ENCODE measurements around the gene KRT5.

DNA sequence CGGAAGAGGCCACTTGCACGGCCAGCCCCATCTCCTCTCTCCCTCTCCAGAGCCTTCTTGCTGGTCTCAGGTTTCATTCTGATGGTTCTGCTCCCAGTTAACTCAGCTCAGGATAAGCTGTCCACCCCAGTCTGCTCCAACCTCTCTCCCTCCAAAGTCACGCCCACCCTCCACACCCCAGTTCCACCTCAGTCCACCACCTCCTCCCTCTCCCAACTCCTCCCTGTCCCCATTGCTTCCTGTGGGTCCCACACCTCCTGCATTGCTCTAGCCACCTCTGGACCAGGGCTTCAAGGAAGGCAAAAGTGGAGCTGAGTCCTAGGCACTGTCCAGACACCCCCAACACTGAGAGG, 19.6 kb upstream of the KRT5 start:
- TF ChIP-seq POLR2A (IDR thresholded peaks at IDR 0.05; ENCODE audit: insufficient read depth in 1 of 2, low read depth in 2 of 2, low read length in 2 of 2) (no peak), HNF4G (IDR thresholded peaks at IDR 0.05; ENCODE audit: borderline replicate concordance, low read depth, low read length) (no peak), HNF4G (CRISPR knock-in tag; IDR thresholded peaks at IDR 0.05; ENCODE audit: borderline replicate concordance, low read depth) (no peak), ZSCAN21 (CRISPR knock-in tag; IDR thresholded peaks at IDR 0.05; ENCODE audit: borderline replicate concordance) (no peak), ZSCAN29 (CRISPR knock-in tag; conservative IDR thresholded peaks at IDR 0.05) (no peak), SMAD1 (CRISPR knock-in tag; IDR thresholded peaks at IDR 0.05; ENCODE audit: borderline replicate concordance, low read depth) (no peak), ZNF629 (CRISPR knock-in tag; conservative IDR thresholded peaks at IDR 0.05) (no peak), ASH2L (IDR thresholded peaks at IDR 0.05; ENCODE audit: insufficient read length, low read depth, low read length) (no peak), TAF1 (CRISPR knock-in tag; IDR thresholded peaks at IDR 0.05) (no peak), SRF (IDR thresholded peaks at IDR 0.05; ENCODE audit: low read depth, low read length) (no peak), RAD51 (IDR thresholded peaks at IDR 0.05; ENCODE audit: borderline replicate concordance) (no peak), ZSCAN31 (CRISPR knock-in tag; IDR thresholded peaks at IDR 0.05; ENCODE audit: low read depth) (no peak), NCOA1 (CRISPR knock-in tag; IDR thresholded peaks at IDR 0.05) (no peak)
- TF ChIP-seq, protein P1, sequence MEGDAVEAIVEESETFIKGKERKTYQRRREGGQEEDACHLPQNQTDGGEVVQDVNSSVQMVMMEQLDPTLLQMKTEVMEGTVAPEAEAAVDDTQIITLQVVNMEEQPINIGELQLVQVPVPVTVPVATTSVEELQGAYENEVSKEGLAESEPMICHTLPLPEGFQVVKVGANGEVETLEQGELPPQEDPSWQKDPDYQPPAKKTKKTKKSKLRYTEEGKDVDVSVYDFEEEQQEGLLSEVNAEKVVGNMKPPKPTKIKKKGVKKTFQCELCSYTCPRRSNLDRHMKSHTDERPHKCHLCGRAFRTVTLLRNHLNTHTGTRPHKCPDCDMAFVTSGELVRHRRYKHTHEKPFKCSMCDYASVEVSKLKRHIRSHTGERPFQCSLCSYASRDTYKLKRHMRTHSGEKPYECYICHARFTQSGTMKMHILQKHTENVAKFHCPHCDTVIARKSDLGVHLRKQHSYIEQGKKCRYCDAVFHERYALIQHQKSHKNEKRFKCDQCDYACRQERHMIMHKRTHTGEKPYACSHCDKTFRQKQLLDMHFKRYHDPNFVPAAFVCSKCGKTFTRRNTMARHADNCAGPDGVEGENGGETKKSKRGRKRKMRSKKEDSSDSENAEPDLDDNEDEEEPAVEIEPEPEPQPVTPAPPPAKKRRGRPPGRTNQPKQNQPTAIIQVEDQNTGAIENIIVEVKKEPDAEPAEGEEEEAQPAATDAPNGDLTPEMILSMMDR (CRISPR knock-in tag; IDR thresholded peaks at IDR 0.05): no peak
